Frontal cortex (tissue), 4 donors: ENCODE data around the gene LRP1B. TPM values are rescaled to one million over a fixed set of nuclear protein-coding genes. Genes with fewer than 3 reads are reported as not detected.
"Not testable (repeated sequence)": the region's sequence is repeated elsewhere in the genome, so short reads cannot be mapped to it uniquely, and the experiment has no call there.

Experiments
- DNase-seq, 2 donors: peaks; one replicate each; pipeline ENCODE4 v3.0.0; 2012; ENCODE audit warnings: low spot score in 2 of 2
- FAIRE-seq: peaks from 2 replicates; lab custom pipeline; 2012; peaks lifted over from hg19 to GRCh38; lab: Jason Lieb, UNC
- total RNA-seq: library from RNA; depleted of rRNA; stranded (reverse); fragments of >200 nt; gene quantifications from one replicate; pipeline ENCODE4 v1.2.3, GENCODE V29; 2014
- donor health status: control.
- donor health status: control.
- donor health status: control.

LRP1B gene
- total RNA-seq, 1 donor from 2014 or later, result 84.0 TPM

GRCh38 chr2:140416577-140416976, 1714.2 kb downstream of the LRP1B start:
- no peak for FAIRE-seq
- no peak for DNase-seq

GRCh38 chr2:140415035-140415434, 1715.8 kb downstream of the LRP1B start:
- not testable (repeated sequence) for DNase-seq, FAIRE-seq

GRCh38 chr2:140410695-140411094, 1720.1 kb downstream of the LRP1B start:
- FAIRE-seq (no peak), DNase-seq (no peak)

GRCh38 chr2:140401056-140401455, 1729.8 kb downstream of the LRP1B start:
- no peak for FAIRE-seq
- no peak for DNase-seq

GRCh38 chr2:140392824-140393223, 1738.0 kb downstream of the LRP1B start:
- no peak for DNase-seq
- no peak for FAIRE-seq

GRCh38 chr2:140384946-140385345, 1745.9 kb downstream of the LRP1B start:
- FAIRE-seq (no peak), DNase-seq (no peak)

GRCh38 chr2:140383781-140384180, 1747.0 kb downstream of the LRP1B start:
- FAIRE-seq (no peak), DNase-seq (no peak)

- no peak for FAIRE-seq
- DNase-seq, result no peak
These were observed 1754.1 kb downstream of the LRP1B start for GRCh38 chr2:140376686-140377085.

GRCh38 chr2:140363131-140363530, 1767.7 kb downstream of the LRP1B start:
- no peak for DNase-seq

GRCh38 chr2:140362361-140362760, 1768.5 kb downstream of the LRP1B start:
- DNase-seq (no peak), FAIRE-seq (no peak)

More at GRCh38 chr2:140363131-140363530, 1767.7 kb downstream of the LRP1B start:
- no peak for FAIRE-seq

GRCh38 chr2:140359056-140359771, 1771.6 kb downstream of the LRP1B start:
- no peak for DNase-seq
- no peak for FAIRE-seq

GRCh38 chr2:140356697-140357096, 1774.1 kb downstream of the LRP1B start:
- no peak for DNase-seq
- FAIRE-seq, result no peak

GRCh38 chr2:140355511-140356090, 1775.2 kb downstream of the LRP1B start:
- no peak for FAIRE-seq
- no peak for DNase-seq

- DNase-seq, result no peak
These were observed 1776.3 kb downstream of the LRP1B start for GRCh38 chr2:140354544-140354943.

GRCh38 chr2:140353541-140353940, 1777.3 kb downstream of the LRP1B start:
- DNase-seq (no peak), FAIRE-seq (no peak)

More at GRCh38 chr2:140354544-140354943, 1776.3 kb downstream of the LRP1B start:
- FAIRE-seq, result no peak

GRCh38 chr2:140351692-140352091, 1779.1 kb downstream of the LRP1B start:
- DNase-seq, result no peak
- no peak for FAIRE-seq

- no peak for FAIRE-seq
- DNase-seq, result no peak
These were observed 1781.1 kb downstream of the LRP1B start for GRCh38 chr2:140349695-140350094.

GRCh38 chr2:140348826-140349225, 1782.0 kb downstream of the LRP1B start:
- DNase-seq (no peak), FAIRE-seq (no peak)

GRCh38 chr2:140344838-140345237, 1786.0 kb downstream of the LRP1B start:
- no peak for FAIRE-seq
- no peak for DNase-seq

- not testable (repeated sequence) for FAIRE-seq, DNase-seq
These were observed 1786.5 kb downstream of the LRP1B start for GRCh38 chr2:140344266-140344665.

GRCh38 chr2:140338795-140339194, 1792.0 kb downstream of the LRP1B start:
- no peak for DNase-seq

GRCh38 chr2:140337061-140337460, 1793.8 kb downstream of the LRP1B start:
- no peak for DNase-seq
- no peak for FAIRE-seq

More at GRCh38 chr2:140338795-140339194, 1792.0 kb downstream of the LRP1B start:
- no peak for FAIRE-seq
